SK-N-SH (cell line): Measurements from ENCODE around the gene DES. TPM values are rescaled to one million over a fixed set of nuclear protein-coding genes. Genes with fewer than 3 reads are reported as not detected.

Source experiments
- CTCF ChIA-PET: fragments of 300-600, 350-600 bp; formaldehyde crosslinking; extraction: SDS; loops from one replicate; lab custom pipeline; 2021; lab: Yijun Ruan, JAX
- POLR2A ChIA-PET: fragments of 350-600 bp; sonication (Branson Sonifier 250); formaldehyde crosslinking; extraction: SDS; loops from one replicate; lab custom pipeline; 2020; ENCODE audit warnings: antibody characterized with exemption, inconsistent platforms; lab: Yijun Ruan, JAX
- DNase-seq: peaks from one replicate; pipeline ENCODE4 v3.0.0; 2012
- H2AFZ ChIP-seq: fragments of 200-600 bp; sonication (generic); 2 replicates; pipeline ENCODE4 v1.8.1; 2016; ENCODE audit warnings: antibody characterized with exemption, mild to moderate bottlenecking, low read depth
- H3F3A ChIP-seq: fragments of 200-600 bp; sonication (generic); replicated peaks from 2 replicates; pipeline ENCODE3; 2016; ENCODE audit warnings: antibody characterized with exemption, mild to moderate bottlenecking; ENCODE audit not compliant: insufficient read depth
- H3K27ac ChIP-seq, 2 experiments: fragments of 200-500 bp in 1 of 2; fragments of 200-600 bp in 1 of 2; sonication (Bioruptor generic) in 1 of 2; sonication (generic), shearing (Covaris generic) in 1 of 2; 2 replicates each; pipeline versions ENCODE4 v1.5.1 to v1.6.1; 2014 to 2016; ENCODE audit warnings: low read depth in 2 of 2, inconsistent platforms in 1 of 2, low read length in 1 of 2, mild to moderate bottlenecking in 1 of 2, mixed read lengths in 1 of 2
- H3K27me3 ChIP-seq: fragments of 200-600 bp; sonication (generic), shearing (Covaris generic); 2 replicates; pipeline ENCODE4 v1.6.1; 2016; ENCODE audit warnings: mixed run types; ENCODE audit not compliant: insufficient read depth
- H3K36me3 ChIP-seq, 2 experiments: fragments of 200-500 bp in 1 of 2; fragments of 200-600 bp in 1 of 2; sonication (Bioruptor generic) in 1 of 2; sonication (generic) in 1 of 2; replicated peaks in 1 of 2; 2 replicates each; pipeline versions ENCODE3 to v1.5.1; 2014 to 2016; ENCODE audit warnings: low read length in 1 of 2, mild to moderate bottlenecking in 1 of 2; ENCODE audit not compliant: insufficient read depth in 2 of 2, control insufficient read depth in 1 of 2
- H3K4me1 ChIP-seq, 2 experiments: fragments of 200-500 bp in 1 of 2; fragments of 200-600 bp in 1 of 2; sonication (Bioruptor generic) in 1 of 2; sonication (generic), shearing (Covaris generic) in 1 of 2; 2 replicates each; pipeline versions ENCODE4 v1.5.1 to v1.6.1; 2014 to 2016; ENCODE audit warnings: low read depth in 1 of 2, low read length in 1 of 2, mixed run types in 1 of 2; ENCODE audit not compliant: insufficient read depth in 2 of 2, control insufficient read depth in 1 of 2
- H3K4me2 ChIP-seq: fragments of 200-600 bp; sonication (generic), shearing (Covaris generic); 2 replicates; pipeline ENCODE4 v1.6.1; 2017; ENCODE audit warnings: mixed run types
- H3K4me3 ChIP-seq, 2 experiments: fragments of 200-500 bp in 1 of 2; fragments of 200-600 bp in 1 of 2; sonication (Bioruptor generic) in 1 of 2; sonication (generic), shearing (Covaris generic) in 1 of 2; 2 replicates each; pipeline versions ENCODE4 v1.5.1 to v1.8.1; 2014 to 2016; ENCODE audit warnings: low read depth in 2 of 2, inconsistent platforms in 1 of 2, low read length in 1 of 2, mild to moderate bottlenecking in 1 of 2, mixed read lengths in 1 of 2, moderate library complexity in 1 of 2
- H3K79me2 ChIP-seq: fragments of 200-600 bp; sonication (generic); 2 replicates; pipeline ENCODE4 v1.8.1; 2017; ENCODE audit warnings: mild to moderate bottlenecking; ENCODE audit not compliant: insufficient read depth
- H3K9ac ChIP-seq: fragments of 200-600 bp; sonication (generic); 2 replicates; pipeline ENCODE4 v1.6.1; 2017; ENCODE audit warnings: mixed run types
- H3K9me2 ChIP-seq: fragments of 200-600 bp; sonication (generic); 2 replicates; pipeline ENCODE4 v1.6.1; 2017; ENCODE audit warnings: mixed run types
- H3K9me3 ChIP-seq: fragments of 200-600 bp; sonication (generic); 2 replicates; pipeline ENCODE4 v1.6.1; 2017; ENCODE audit warnings: mixed run types, mild to moderate bottlenecking, moderate library complexity
- H4K20me1 ChIP-seq: fragments of 200-600 bp; sonication (generic); 2 replicates; pipeline ENCODE4 v1.6.1; 2017; ENCODE audit warnings: mild to moderate bottlenecking, mixed run types; ENCODE audit not compliant: insufficient read depth
- CHD2 ChIP-seq: fragments of 150-350 bp; IDR thresholded peaks from 2 replicates; pipeline ENCODE4 v1.6.1; 2018; ENCODE audit warnings: low read length; ENCODE audit not compliant: partially characterized antibody
- EP300 ChIP-seq, 2 experiments: IDR thresholded peaks; 2 replicates each; pipeline versions ENCODE4 v1.4.0 to v1.6.1; 2012; ENCODE audit warnings: borderline replicate concordance in 1 of 2, low read depth in 1 of 2, low read length in 1 of 2
- EZH2phosphoT487 ChIP-seq: fragments of 200-600 bp; sonication (generic); IDR thresholded peaks from 2 replicates; pipeline ENCODE4 v1.6.1; 2017; ENCODE audit warnings: low read depth, mixed run types, mild to moderate bottlenecking, antibody characterized with exemption, moderate library complexity, borderline replicate concordance
- FOSL2 ChIP-seq: IDR thresholded peaks from 2 replicates; pipeline ENCODE4 v1.4.0; 2012; ENCODE audit warnings: low read depth, mild to moderate bottlenecking, moderate library complexity, borderline replicate concordance
- FOXJ3 ChIP-seq: sonication (generic); formaldehyde crosslinking; IDR thresholded peaks from 2 replicates; pipeline ENCODE4 v1.5.1; 2020; ENCODE audit warnings: mild to moderate bottlenecking, missing genetic modification reagents
- GABPA ChIP-seq: IDR thresholded peaks from 2 replicates; pipeline ENCODE4 v1.4.0; 2012; ENCODE audit warnings: low read depth, mild to moderate bottlenecking
- GATA2 ChIP-seq: sonication (generic); formaldehyde crosslinking; IDR thresholded peaks from 2 replicates; pipeline ENCODE4 v1.5.0; 2020; ENCODE audit warnings: mild to moderate bottlenecking, missing genetic modification reagents
- MEF2A ChIP-seq: IDR thresholded peaks from 2 replicates; pipeline ENCODE4 v1.4.0; 2012; ENCODE audit warnings: low read depth, borderline replicate concordance
- NFIC ChIP-seq: IDR thresholded peaks from 2 replicates; pipeline ENCODE4 v1.4.0; 2012; ENCODE audit warnings: borderline replicate concordance
- NRF1 ChIP-seq: IDR thresholded peaks from 2 replicates; pipeline ENCODE4 v1.6.1; 2012; ENCODE audit warnings: low read depth, mild to moderate bottlenecking, low read length
- POLR2AphosphoS5 ChIP-seq: IDR thresholded peaks from 2 replicates; pipeline ENCODE4 v1.6.1; 2012; ENCODE audit warnings: low read depth, low read length
- RCOR1 ChIP-seq: fragments of 150-350 bp; IDR thresholded peaks from 2 replicates; pipeline ENCODE4 v1.6.1; 2017; ENCODE audit warnings: antibody characterized with exemption, low read length
- RXRA ChIP-seq: IDR thresholded peaks from 2 replicates; pipeline ENCODE4 v1.4.0; 2012; ENCODE audit warnings: low read depth, mild to moderate bottlenecking, borderline replicate concordance
- SIN3A ChIP-seq: IDR thresholded peaks from 2 replicates; pipeline ENCODE4 v1.6.1; 2012; ENCODE audit warnings: low read depth, mild to moderate bottlenecking, low read length, moderate library complexity, borderline replicate concordance
- SMC3 ChIP-seq: IDR thresholded peaks from 2 replicates; pipeline ENCODE4 v1.6.1; 2012; ENCODE audit warnings: low read depth, low read length, improper control_type of control experiment
- TAF1 ChIP-seq: IDR thresholded peaks from 2 replicates; pipeline ENCODE4 v1.6.1; 2012; ENCODE audit warnings: low read depth, mild to moderate bottlenecking, low read length, moderate library complexity, borderline replicate concordance
- TCF12 ChIP-seq: IDR thresholded peaks from 2 replicates; pipeline ENCODE4 v1.4.0; 2012
- WGBS: methylation state at CpG from one replicate; pipeline ENCODE4 v1.1.6; 2017; ENCODE audit warnings: low lambda C conversion rate; 5-methylcytosine and 5-hydroxymethylcytosine counted together
- polyA plus RNA-seq, 3 experiments: library from polyadenylated mRNA; depleted of rRNA; stranded (reverse); fragments of >200 nt; gene quantifications; 2 replicates each; pipeline ENCODE4 v1.2.3, GENCODE V29; 2012
- TF ChIP-seq, protein P1 (sequence below): IDR thresholded peaks from 2 replicates; pipeline ENCODE4 v1.4.0; 2012; ENCODE audit warnings: low read depth, borderline replicate concordance
- TF ChIP-seq, protein P2 (sequence below): IDR thresholded peaks from 2 replicates; pipeline ENCODE4 v1.4.0; 2012; ENCODE audit warnings: low read depth, borderline replicate concordance
- TF ChIP-seq, protein P3 (sequence below): fragments of 200-600 bp; sonication (generic); IDR thresholded peaks from 2 replicates; pipeline ENCODE4 v1.6.1; 2017; ENCODE audit warnings: antibody characterized with exemption, mild to moderate bottlenecking, moderate library complexity

Gene DES
- polyA plus RNA-seq, 1 of the 3 experiments (the other 2 are of a cell fraction) = 0.21 TPM

DNA sequence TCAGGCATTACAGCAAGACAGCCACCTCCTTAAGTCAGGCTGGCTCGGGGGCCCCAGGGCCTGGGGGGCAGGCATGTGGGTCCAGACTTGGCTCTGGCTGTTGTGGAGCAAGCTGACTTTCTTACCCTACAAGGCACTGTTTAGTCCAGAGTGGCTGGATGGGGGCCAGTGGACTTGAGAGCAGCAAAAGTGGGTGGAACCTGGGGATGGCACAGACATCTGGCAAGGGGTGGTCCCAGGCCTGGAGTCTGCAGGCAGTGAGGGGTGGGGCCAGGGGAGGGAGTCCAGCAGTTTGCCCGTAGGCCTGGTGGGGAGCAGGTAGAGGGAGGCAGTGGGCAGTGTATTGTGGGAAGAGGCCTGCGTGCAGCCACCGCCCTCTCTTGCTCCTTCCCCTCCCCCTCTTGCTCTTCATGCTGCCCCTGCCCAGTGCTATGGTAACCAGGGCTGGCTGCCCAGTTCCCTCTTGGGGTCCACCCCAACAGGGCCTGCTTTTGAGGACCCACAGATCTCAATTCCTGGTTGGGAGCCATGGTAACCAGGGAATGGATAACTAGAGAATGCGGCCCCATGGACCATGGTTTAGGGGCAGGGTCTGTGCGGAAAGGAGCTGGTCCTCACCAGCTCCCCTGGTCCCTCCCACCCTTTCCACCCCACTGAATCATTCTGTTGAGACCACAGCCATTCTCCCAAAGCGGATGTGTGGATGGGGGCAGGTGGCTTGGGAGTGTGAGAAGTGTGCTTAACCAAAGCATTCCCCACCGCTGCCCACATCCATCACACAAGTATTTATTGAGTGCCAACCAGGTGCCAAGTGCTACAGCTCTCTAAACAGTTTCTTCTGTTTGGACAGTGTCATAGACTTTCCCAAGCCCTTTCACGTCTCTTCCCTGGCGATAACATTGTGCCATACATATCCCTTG, 35.8 kb downstream of the DES start:
- TF ChIP-seq EZH2phosphoT487 (no peak), EP300 (IDR thresholded peaks at IDR 0.05; ENCODE audit: borderline replicate concordance in 1 of 2, low read depth in 1 of 2, low read length in 1 of 2) (peak in 1 of 2 experiments; percentile 7; a peak in 1 of 4 replicates), CHD2 (peak; percentile 84), NFIC (peak; percentile 72), POLR2AphosphoS5 (peak; percentile 50), TAF1 (peak; percentile 22; the same call in 1 of the 2 replicates), TCF12 (peak; percentile 63), FOXJ3 (CRISPR knock-in tag) (peak; percentile 67)
- TF ChIP-seq, protein P1, sequence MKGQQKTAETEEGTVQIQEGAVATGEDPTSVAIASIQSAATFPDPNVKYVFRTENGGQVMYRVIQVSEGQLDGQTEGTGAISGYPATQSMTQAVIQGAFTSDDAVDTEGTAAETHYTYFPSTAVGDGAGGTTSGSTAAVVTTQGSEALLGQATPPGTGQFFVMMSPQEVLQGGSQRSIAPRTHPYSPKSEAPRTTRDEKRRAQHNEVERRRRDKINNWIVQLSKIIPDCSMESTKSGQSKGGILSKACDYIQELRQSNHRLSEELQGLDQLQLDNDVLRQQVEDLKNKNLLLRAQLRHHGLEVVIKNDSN = no peak
- peak overlapping the region; percentile 72 for H3K4me2 ChIP-seq
- peaks cover 35 to 41% of the 10 kb centered on the region in 2 experiments for H3K36me3 ChIP-seq
- peaks cover 29 to 35% of the 10 kb centered on the region in 2 experiments for H3K4me1 ChIP-seq
- peak overlapping the region; percentile 90 to 98 for H3K27ac ChIP-seq
- H3K79me2 ChIP-seq = 0 out of 2 replicates have a peak, but pooled peaks cover 9% of the 10 kb centered on the region
- H3K9ac ChIP-seq = peak overlapping the region; percentile 56
- H3K9me2 ChIP-seq = no peaks in the 10 kb centered on the region
- WGBS = 57% methylated on average over 10 of the region's 10 CpGs
- peaks cover 23% of the 10 kb centered on the region for H3F3A ChIP-seq
- H2AFZ ChIP-seq = no peak overlapping the region
- peak; percentile 96 for DNase-seq
- no peak overlapping the region for H3K4me3 ChIP-seq
- no peaks in the 10 kb centered on the region for H3K9me3 ChIP-seq
- ChIA-PET CTCF (interaction anchor here (0.8 to 10.9 kb wide), 12 partner anchors 13 to 159 kb away, joined by 3 to 159 read pairs (median 6); partner anchors contain the start of gene STK11IP), POLR2A (interaction anchor here (0.9 to 1.8 kb wide), 6 partner anchors 18 to 75 kb away, joined by 3 to 8 read pairs (median 4); partner anchors contain the start of gene GMPPA)
- H4K20me1 ChIP-seq = no peaks in the 10 kb centered on the region
- no peaks in the 10 kb centered on the region for H3K27me3 ChIP-seq

DNA sequence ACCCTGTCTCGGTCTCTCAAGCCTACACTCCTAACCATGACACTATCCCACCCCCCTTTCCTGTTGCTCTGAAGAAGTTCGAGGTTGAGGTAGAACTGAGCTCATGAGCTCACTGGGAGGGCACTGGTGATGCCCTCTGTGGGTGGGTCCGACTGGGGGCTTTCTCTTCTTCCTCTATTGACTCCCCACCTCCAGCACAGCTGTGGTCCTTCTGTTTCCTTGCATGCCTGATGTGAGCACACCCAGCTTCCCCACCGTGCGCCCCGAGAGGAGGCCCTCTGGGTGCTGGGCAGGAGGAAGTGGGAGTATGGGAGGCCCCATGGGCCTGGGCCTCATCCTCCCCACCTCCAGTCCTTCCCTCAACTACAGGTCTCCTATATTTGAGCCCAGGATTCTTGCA, 37.4 kb downstream of the DES start:
- H3K27ac ChIP-seq = no peak overlapping the region
- H3K27me3 ChIP-seq = no peaks in the 10 kb centered on the region
- peaks cover 17% of the 10 kb centered on the region; the same call in 1 of the 2 replicates for H3K79me2 ChIP-seq
- no peaks in the 10 kb centered on the region for H3K9me3 ChIP-seq
- peaks cover 19 to 39% of the 10 kb centered on the region in 2 experiments for H3K36me3 ChIP-seq
- H3K9ac ChIP-seq = no peak overlapping the region
- ChIA-PET POLR2A (interaction anchor here (1.0 kb wide), 2 partner anchors 51 to 52 kb away, joined by 4 to 5 read pairs; no protein-coding TSS in a partner anchor), CTCF (interaction anchor here (0.6 to 10.9 kb wide), 12 partner anchors 14 to 187 kb away, joined by 3 to 159 read pairs (median 4); no protein-coding TSS in a partner anchor)
- no peaks in the 10 kb centered on the region for H4K20me1 ChIP-seq
- H3K4me1 ChIP-seq = peaks cover 41 to 51% of the 10 kb centered on the region in 2 experiments
- no peak for DNase-seq
- H3F3A ChIP-seq = peaks cover 20% of the 10 kb centered on the region
- WGBS = 81% methylated on average over 3 of the region's 6 CpGs
- no peak overlapping the region for H2AFZ ChIP-seq
- H3K4me2 ChIP-seq = no peak overlapping the region
- H3K4me3 ChIP-seq = no peak overlapping the region
- no peaks in the 10 kb centered on the region for H3K9me2 ChIP-seq
- TF ChIP-seq FOSL2 = no peak
- no peak for TF ChIP-seq GATA2 (CRISPR knock-in tag)
- TF ChIP-seq, protein P2, sequence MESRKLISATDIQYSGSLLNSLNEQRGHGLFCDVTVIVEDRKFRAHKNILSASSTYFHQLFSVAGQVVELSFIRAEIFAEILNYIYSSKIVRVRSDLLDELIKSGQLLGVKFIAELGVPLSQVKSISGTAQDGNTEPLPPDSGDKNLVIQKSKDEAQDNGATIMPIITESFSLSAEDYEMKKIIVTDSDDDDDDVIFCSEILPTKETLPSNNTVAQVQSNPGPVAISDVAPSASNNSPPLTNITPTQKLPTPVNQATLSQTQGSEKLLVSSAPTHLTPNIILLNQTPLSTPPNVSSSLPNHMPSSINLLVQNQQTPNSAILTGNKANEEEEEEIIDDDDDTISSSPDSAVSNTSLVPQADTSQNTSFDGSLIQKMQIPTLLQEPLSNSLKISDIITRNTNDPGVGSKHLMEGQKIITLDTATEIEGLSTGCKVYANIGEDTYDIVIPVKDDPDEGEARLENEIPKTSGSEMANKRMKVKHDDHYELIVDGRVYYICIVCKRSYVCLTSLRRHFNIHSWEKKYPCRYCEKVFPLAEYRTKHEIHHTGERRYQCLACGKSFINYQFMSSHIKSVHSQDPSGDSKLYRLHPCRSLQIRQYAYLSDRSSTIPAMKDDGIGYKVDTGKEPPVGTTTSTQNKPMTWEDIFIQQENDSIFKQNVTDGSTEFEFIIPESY = no peak
- no peak for TF ChIP-seq MEF2A
- no peak for TF ChIP-seq NRF1
- TF ChIP-seq RCOR1 = no peak
- no peak for TF ChIP-seq CHD2
- TF ChIP-seq RXRA = no peak
- TF ChIP-seq SIN3A = no peak
- TF ChIP-seq NFIC = no peak
- no peak for TF ChIP-seq EP300 (IDR thresholded peaks at IDR 0.05; ENCODE audit: borderline replicate concordance in 1 of 2, low read depth in 1 of 2, low read length in 1 of 2)
- TF ChIP-seq, protein P3, sequence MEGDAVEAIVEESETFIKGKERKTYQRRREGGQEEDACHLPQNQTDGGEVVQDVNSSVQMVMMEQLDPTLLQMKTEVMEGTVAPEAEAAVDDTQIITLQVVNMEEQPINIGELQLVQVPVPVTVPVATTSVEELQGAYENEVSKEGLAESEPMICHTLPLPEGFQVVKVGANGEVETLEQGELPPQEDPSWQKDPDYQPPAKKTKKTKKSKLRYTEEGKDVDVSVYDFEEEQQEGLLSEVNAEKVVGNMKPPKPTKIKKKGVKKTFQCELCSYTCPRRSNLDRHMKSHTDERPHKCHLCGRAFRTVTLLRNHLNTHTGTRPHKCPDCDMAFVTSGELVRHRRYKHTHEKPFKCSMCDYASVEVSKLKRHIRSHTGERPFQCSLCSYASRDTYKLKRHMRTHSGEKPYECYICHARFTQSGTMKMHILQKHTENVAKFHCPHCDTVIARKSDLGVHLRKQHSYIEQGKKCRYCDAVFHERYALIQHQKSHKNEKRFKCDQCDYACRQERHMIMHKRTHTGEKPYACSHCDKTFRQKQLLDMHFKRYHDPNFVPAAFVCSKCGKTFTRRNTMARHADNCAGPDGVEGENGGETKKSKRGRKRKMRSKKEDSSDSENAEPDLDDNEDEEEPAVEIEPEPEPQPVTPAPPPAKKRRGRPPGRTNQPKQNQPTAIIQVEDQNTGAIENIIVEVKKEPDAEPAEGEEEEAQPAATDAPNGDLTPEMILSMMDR = no peak
- no peak for TF ChIP-seq POLR2AphosphoS5
- no peak for TF ChIP-seq SMC3
- TF ChIP-seq TCF12 = no peak
- no peak for TF ChIP-seq GABPA
